ENCODE results near the gene OR2A2.

Gene OR2A2

GRCh38 chr7:144144426-144144825 lies 35.0 kb downstream of the OR2A2 start:
- DNase-seq, result no peak

GRCh38 chr7:144148224-144148827 lies 38.9 kb downstream of the OR2A2 start:
- no peak for DNase-seq

- DNase-seq, result no peak
Measured at GRCh38 chr7:144158861-144159260, 49.5 kb downstream of the OR2A2 start.

Data from amniotic stem cell (primary cell).